HEK293 (cell line): ENCODE measurements around the gene TMEM229B.

Experiments used
- CTCF ChIP-seq: fragments of 450-650 bp; formaldehyde crosslinking; IDR thresholded peaks from 2 replicates; pipeline ENCODE4 v1.5.1; 2016; ENCODE audit warnings: missing biosample characterization, missing genetic modification characterization
- KLF1 ChIP-seq: fragments of 450-650 bp; formaldehyde crosslinking; IDR thresholded peaks from 2 replicates; pipeline ENCODE4 v1.5.1; 2016; ENCODE audit warnings: missing biosample characterization, missing genetic modification characterization
- KLF8 ChIP-seq: fragments of 450-650 bp; formaldehyde crosslinking; IDR thresholded peaks from 2 replicates; pipeline ENCODE4 v1.5.1; 2016; ENCODE audit warnings: missing biosample characterization, missing genetic modification characterization
- ZNF335 ChIP-seq: fragments of 450-650 bp; formaldehyde crosslinking; conservative IDR thresholded peaks from 2 replicates; pipeline ENCODE4 v1.5.1; 2016; ENCODE audit warnings: missing biosample characterization, missing genetic modification characterization

GRCh38 chr14:67473290-67474082 lies 15.0 kb downstream of the TMEM229B start:
- TF ChIP-seq CTCF (tag by site-specific recombination) = no peak
- no peak for TF ChIP-seq KLF1 (tag by site-specific recombination)
- no peak for TF ChIP-seq ZNF335 (tag by site-specific recombination)
- TF ChIP-seq KLF8 = no peak
